Measurements from ENCODE around the gene CNRIP1.

Gene CNRIP1

DNA sequence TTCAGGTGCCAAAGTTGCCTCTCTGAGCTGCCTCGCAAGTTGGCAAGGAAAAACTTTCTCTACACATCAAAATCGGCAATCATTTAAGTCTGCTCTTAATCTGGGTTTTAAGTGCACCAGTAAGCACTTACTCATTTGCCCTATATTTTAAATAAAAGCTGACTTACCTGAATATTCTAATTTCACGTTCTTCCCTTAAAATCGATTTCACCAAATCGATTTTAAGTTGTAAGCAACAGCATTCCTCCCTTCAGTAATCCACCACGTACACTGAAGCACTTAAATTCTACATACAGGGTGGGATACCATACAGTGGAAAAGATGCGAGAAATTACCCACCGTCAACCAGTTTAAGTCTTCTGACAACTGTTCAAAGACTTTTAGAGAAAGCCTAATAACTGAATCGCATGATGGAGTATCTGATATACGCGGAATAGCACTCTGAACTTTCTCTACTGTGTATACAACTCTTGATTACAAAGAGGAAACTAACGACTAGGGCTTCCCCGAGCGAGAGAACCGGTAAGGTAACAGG lies 69.0 kb downstream of the CNRIP1 start:
- WGBS, 2 donors (ENCODE audit: extremely low coverage in 2 of 2, insufficient read length in 2 of 2, insufficient replicate concordance in 1 of 2), result no CpG with 5 or more reads among the region's 15 CpGs
- H3K18ac ChIP-seq (ENCODE audit: low read length), result no peak overlapping the region
- H3K27me3 ChIP-seq (ENCODE audit: control insufficient read depth in 3 of 3, insufficient read depth in 3 of 3, low read depth in 1 of 3, low read length in 3 of 3), result no peaks in the 10 kb centered on the region
- peak overlapping the region; percentile 40 for H3K27ac ChIP-seq (replicated peaks; ENCODE audit: low read length)
- H3K4me3 ChIP-seq (ENCODE audit: low read length in 2 of 2), result peak overlapping the region; percentile 90 to 93
- no peak overlapping the region for H2BK5ac ChIP-seq (ENCODE audit: low read length)
- H3K79me1 ChIP-seq (ENCODE audit: low read depth, low read length), result peaks cover 7% of the 10 kb centered on the region
- H4K8ac ChIP-seq (ENCODE audit: low read depth, low read length), result no peak overlapping the region
- no peak overlapping the region for H2BK12ac ChIP-seq (ENCODE audit: low read length)
- peaks cover 0 to 13% of the 10 kb centered on the region in 2 donors for H3K36me3 ChIP-seq (replicated peaks in 1 of 2; ENCODE audit: control insufficient read depth in 2 of 2, insufficient read depth in 2 of 2, low read length in 2 of 2)
- H2AFZ ChIP-seq (ENCODE audit: low read length), result no peak overlapping the region
- H3K9me3 ChIP-seq (replicated peaks in 1 of 2; ENCODE audit: control insufficient read depth in 2 of 2, insufficient read depth in 1 of 2, low read depth in 1 of 2, low read length in 2 of 2), result no peaks in the 10 kb centered on the region
- H3K14ac ChIP-seq (ENCODE audit: low read length), result no peak overlapping the region
- no peak overlapping the region for H2AK5ac ChIP-seq (ENCODE audit: low read depth, low read length)
- H3K9ac ChIP-seq (ENCODE audit: low read depth, low read length, poor library complexity), result no peak overlapping the region
- no peak overlapping the region for H3K4ac ChIP-seq (ENCODE audit: low read length)
- H3K4me1 ChIP-seq (ENCODE audit: control insufficient read depth in 2 of 2, insufficient read depth in 1 of 2, low read depth in 1 of 2, low read length in 2 of 2), result peaks cover 8 to 26% of the 10 kb centered on the region in 2 donors
- H3K23ac ChIP-seq (ENCODE audit: low read depth, low read length, poor library complexity), result no peak overlapping the region
- DNase-seq (ENCODE audit: low spot score), result no peak
- no peak overlapping the region for H2BK120ac ChIP-seq (ENCODE audit: low read depth, low read length)
- no peak overlapping the region for H4K91ac ChIP-seq (ENCODE audit: low read depth, low read length, poor library complexity)
- peak overlapping the region; percentile 75 for H3K4me2 ChIP-seq (ENCODE audit: insufficient read depth, low read length, poor library complexity, severe bottlenecking)
- no peak overlapping the region for H2BK15ac ChIP-seq (ENCODE audit: low read length)

DNA sequence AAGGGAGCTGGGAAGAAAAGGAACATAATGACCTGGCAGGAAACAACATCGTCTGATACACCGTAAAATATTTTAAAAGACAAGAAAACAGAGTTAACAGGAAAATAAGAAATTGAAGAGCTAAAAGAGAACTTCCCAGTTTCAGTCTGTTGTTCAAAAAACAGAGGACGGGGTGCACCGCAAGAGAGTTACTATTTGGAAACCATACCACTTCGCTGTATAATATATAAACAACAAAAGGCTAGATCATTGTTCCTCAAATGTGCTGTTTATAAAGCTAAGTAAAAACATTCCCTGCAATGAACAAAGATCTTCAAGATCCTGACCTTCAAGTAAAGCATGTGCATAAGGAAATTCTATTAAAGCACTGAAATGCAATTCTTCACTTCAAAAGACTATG lies 69.6 kb downstream of the CNRIP1 start:
- Histone ChIP-seq H3K4me1 (ENCODE audit: control insufficient read depth in 2 of 2, insufficient read depth in 1 of 2, low read depth in 1 of 2, low read length in 2 of 2) (peaks cover 8 to 24% of the 10 kb centered on the region in 2 donors), H3K36me3 (replicated peaks in 1 of 2; ENCODE audit: control insufficient read depth in 2 of 2, insufficient read depth in 2 of 2, low read length in 2 of 2) (peaks cover 0 to 15% of the 10 kb centered on the region in 2 donors), H2BK5ac (ENCODE audit: low read length) (no peak overlapping the region), H3K27me3 (ENCODE audit: control insufficient read depth in 3 of 3, insufficient read depth in 3 of 3, low read depth in 1 of 3, low read length in 3 of 3) (no peaks in the 10 kb centered on the region), H2BK120ac (ENCODE audit: low read depth, low read length) (no peak overlapping the region), H3K27ac (replicated peaks; ENCODE audit: low read length) (no peak overlapping the region), H3K14ac (ENCODE audit: low read length) (no peak overlapping the region), H3K4me2 (ENCODE audit: insufficient read depth, low read length, poor library complexity, severe bottlenecking) (peak overlapping the region; percentile 37), H3K18ac (ENCODE audit: low read length) (no peak overlapping the region), H3K9ac (ENCODE audit: low read depth, low read length, poor library complexity) (no peak overlapping the region), H3K23ac (ENCODE audit: low read depth, low read length, poor library complexity) (no peak overlapping the region), H3K9me3 (replicated peaks in 1 of 2; ENCODE audit: control insufficient read depth in 2 of 2, insufficient read depth in 1 of 2, low read depth in 1 of 2, low read length in 2 of 2) (no peaks in the 10 kb centered on the region), H4K8ac (ENCODE audit: low read depth, low read length) (no peak overlapping the region), H3K79me1 (ENCODE audit: low read depth, low read length) (peaks cover 7% of the 10 kb centered on the region), H2AFZ (ENCODE audit: low read length) (no peak overlapping the region), H3K4ac (ENCODE audit: low read length) (no peak overlapping the region), H3K4me3 (ENCODE audit: low read length in 2 of 2) (peak overlapping the region; percentile 50 to 90), H2BK15ac (ENCODE audit: low read length) (no peak overlapping the region), H4K91ac (ENCODE audit: low read depth, low read length, poor library complexity) (no peak overlapping the region), H2BK12ac (ENCODE audit: low read length) (no peak overlapping the region), H2AK5ac (ENCODE audit: low read depth, low read length) (no peak overlapping the region)
- no CpG with 5 or more reads among the region's 5 CpGs for WGBS, 2 donors (ENCODE audit: extremely low coverage in 2 of 2, insufficient read length in 2 of 2, insufficient replicate concordance in 1 of 2)
- DNase-seq (ENCODE audit: low spot score), result no peak

DNA sequence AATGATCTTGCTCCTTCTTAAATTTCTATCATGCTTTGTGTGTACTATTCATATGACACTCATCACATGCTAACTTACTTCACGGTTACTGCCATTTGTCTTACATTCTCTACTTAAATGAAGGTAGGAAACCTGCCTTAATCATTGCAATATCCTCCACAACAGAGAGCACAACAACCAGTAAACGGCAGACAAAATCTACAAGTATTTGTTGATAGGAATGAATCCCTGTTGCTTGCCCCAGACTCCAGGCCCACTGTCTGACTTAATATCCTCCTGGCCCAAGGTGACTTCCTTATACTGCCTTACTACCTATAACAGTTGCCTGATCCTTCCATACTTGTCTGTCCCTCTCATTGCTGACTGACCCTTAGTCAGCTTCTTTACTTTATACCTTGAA lies 70.9 kb downstream of the CNRIP1 start:
- no peak overlapping the region for H2AFZ ChIP-seq (ENCODE audit: low read length)
- no peak overlapping the region for H2BK5ac ChIP-seq (ENCODE audit: low read length)
- H2BK12ac ChIP-seq (ENCODE audit: low read length), result no peak overlapping the region
- no peak overlapping the region for H3K18ac ChIP-seq (ENCODE audit: low read length)
- no peak overlapping the region for H2AK5ac ChIP-seq (ENCODE audit: low read depth, low read length)
- no peak overlapping the region for H3K4me3 ChIP-seq (ENCODE audit: low read length in 2 of 2)
- H3K4me2 ChIP-seq (ENCODE audit: insufficient read depth, low read length, poor library complexity, severe bottlenecking), result no peak overlapping the region
- H3K36me3 ChIP-seq (replicated peaks in 1 of 2; ENCODE audit: control insufficient read depth in 2 of 2, insufficient read depth in 2 of 2, low read length in 2 of 2), result peaks cover 0 to 22% of the 10 kb centered on the region in 2 donors
- peaks cover 7% of the 10 kb centered on the region for H3K79me1 ChIP-seq (ENCODE audit: low read depth, low read length)
- no peak overlapping the region for H3K14ac ChIP-seq (ENCODE audit: low read length)
- no CpG with 5 or more reads among the region's 2 CpGs for WGBS, 2 donors (ENCODE audit: extremely low coverage in 2 of 2, insufficient read length in 2 of 2, insufficient replicate concordance in 1 of 2)
- H2BK15ac ChIP-seq (ENCODE audit: low read length), result no peak overlapping the region
- no peak overlapping the region for H3K9ac ChIP-seq (ENCODE audit: low read depth, low read length, poor library complexity)
- DNase-seq (ENCODE audit: low spot score), result no peak
- no peak overlapping the region for H4K8ac ChIP-seq (ENCODE audit: low read depth, low read length)
- no peak overlapping the region for H3K4ac ChIP-seq (ENCODE audit: low read length)
- peaks cover 8 to 21% of the 10 kb centered on the region in 2 donors for H3K4me1 ChIP-seq (ENCODE audit: control insufficient read depth in 2 of 2, insufficient read depth in 1 of 2, low read depth in 1 of 2, low read length in 2 of 2)
- no peak overlapping the region for H3K23ac ChIP-seq (ENCODE audit: low read depth, low read length, poor library complexity)
- H3K9me3 ChIP-seq (replicated peaks in 1 of 2; ENCODE audit: control insufficient read depth in 2 of 2, insufficient read depth in 1 of 2, low read depth in 1 of 2, low read length in 2 of 2), result no peaks in the 10 kb centered on the region
- no peak overlapping the region for H4K91ac ChIP-seq (ENCODE audit: low read depth, low read length, poor library complexity)
- H3K27ac ChIP-seq (replicated peaks; ENCODE audit: low read length), result no peak overlapping the region
- H3K27me3 ChIP-seq (ENCODE audit: control insufficient read depth in 3 of 3, insufficient read depth in 3 of 3, low read depth in 1 of 3, low read length in 3 of 3), result no peaks in the 10 kb centered on the region
- H2BK120ac ChIP-seq (ENCODE audit: low read depth, low read length), result no peak overlapping the region

DNA sequence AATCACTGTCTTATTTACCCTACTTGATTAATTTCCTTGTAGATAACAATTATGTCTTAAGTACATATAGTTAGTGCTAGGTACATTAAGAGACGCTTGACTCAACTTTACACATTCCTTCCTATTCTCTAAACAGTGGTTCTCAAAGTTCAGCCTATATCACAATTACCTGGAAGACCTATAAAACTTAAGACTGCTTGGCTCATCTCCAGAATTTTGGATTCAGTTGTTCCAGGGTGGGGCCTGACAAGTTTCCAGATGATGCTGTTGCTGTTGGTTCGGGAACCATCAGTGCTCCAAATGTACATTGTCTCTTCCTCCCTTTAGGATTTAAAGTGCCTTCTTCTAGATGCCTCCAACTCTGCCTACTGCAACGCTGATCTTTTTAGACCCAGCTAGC lies 71.4 kb downstream of the CNRIP1 start:
- no peak overlapping the region for H2AFZ ChIP-seq (ENCODE audit: low read length)
- H3K18ac ChIP-seq (ENCODE audit: low read length), result no peak overlapping the region
- H3K27me3 ChIP-seq (ENCODE audit: control insufficient read depth in 3 of 3, insufficient read depth in 3 of 3, low read depth in 1 of 3, low read length in 3 of 3), result no peaks in the 10 kb centered on the region
- H3K4me1 ChIP-seq (ENCODE audit: control insufficient read depth in 2 of 2, insufficient read depth in 1 of 2, low read depth in 1 of 2, low read length in 2 of 2), result peaks cover 8 to 21% of the 10 kb centered on the region in 2 donors
- no CpG with 5 or more reads among the region's 3 CpGs for WGBS, 2 donors (ENCODE audit: extremely low coverage in 2 of 2, insufficient read length in 2 of 2, insufficient replicate concordance in 1 of 2)
- no peak overlapping the region for H3K27ac ChIP-seq (replicated peaks; ENCODE audit: low read length)
- no peak overlapping the region for H2BK5ac ChIP-seq (ENCODE audit: low read length)
- no peak for DNase-seq (ENCODE audit: low spot score)
- H3K4me3 ChIP-seq (ENCODE audit: low read length in 2 of 2), result no peak overlapping the region
- H3K9me3 ChIP-seq (replicated peaks in 1 of 2; ENCODE audit: control insufficient read depth in 2 of 2, insufficient read depth in 1 of 2, low read depth in 1 of 2, low read length in 2 of 2), result no peaks in the 10 kb centered on the region
- peaks cover 0 to 22% of the 10 kb centered on the region in 2 donors for H3K36me3 ChIP-seq (replicated peaks in 1 of 2; ENCODE audit: control insufficient read depth in 2 of 2, insufficient read depth in 2 of 2, low read length in 2 of 2)
- no peak overlapping the region for H4K8ac ChIP-seq (ENCODE audit: low read depth, low read length)
- no peak overlapping the region for H3K9ac ChIP-seq (ENCODE audit: low read depth, low read length, poor library complexity)
- no peak overlapping the region for H2BK120ac ChIP-seq (ENCODE audit: low read depth, low read length)
- H3K4me2 ChIP-seq (ENCODE audit: insufficient read depth, low read length, poor library complexity, severe bottlenecking), result no peak overlapping the region
- H2BK12ac ChIP-seq (ENCODE audit: low read length), result no peak overlapping the region
- H3K79me1 ChIP-seq (ENCODE audit: low read depth, low read length), result peaks cover 7% of the 10 kb centered on the region
- no peak overlapping the region for H4K91ac ChIP-seq (ENCODE audit: low read depth, low read length, poor library complexity)
- H2BK15ac ChIP-seq (ENCODE audit: low read length), result no peak overlapping the region
- H3K23ac ChIP-seq (ENCODE audit: low read depth, low read length, poor library complexity), result no peak overlapping the region
- H2AK5ac ChIP-seq (ENCODE audit: low read depth, low read length), result no peak overlapping the region
- H3K14ac ChIP-seq (ENCODE audit: low read length), result no peak overlapping the region
- H3K4ac ChIP-seq (ENCODE audit: low read length), result no peak overlapping the region

Measured in neuronal stem cell (in vitro differentiated cells).